Naive thymus-derived CD8-positive, alpha-beta T cell (primary cell): ENCODE measurements around the gene CFAP20. TPM values are rescaled to one million over a fixed set of nuclear protein-coding genes. Genes with fewer than 3 reads are reported as not detected.
"Not testable (repeated sequence)": the region's sequence is repeated elsewhere in the genome, so short reads cannot be mapped to it uniquely, and the experiment has no call there.

Experiments
- ATAC-seq, 2 donors: fragments of 150-1000 bp; cut with Tn5 transposase in 1 of 2; sonication (Bioruptor Pico), chemical (Tn5 transposase) in 1 of 2; 1 replicate in 1 of 2; 2 replicates in 1 of 2; pipeline ENCODE4 v1.10.0; 2021; ENCODE audit warnings: mild to moderate bottlenecking in 2 of 2, moderate library complexity in 2 of 2
- POLR2A ChIA-PET: fragments of 350-600 bp; sonication (Branson Sonifier 250); formaldehyde crosslinking; loops from one replicate; lab custom pipeline; 2021; ENCODE audit warnings: antibody characterized with exemption; lab: Charles Lee
- DNase-seq, 10 donors: peaks; one replicate each; pipeline versions ENCODE4 v3.0.0 to v3.0.0-alpha.2; 2020 to 2022
- H3K27ac Mint-ChIP-seq, 10 donors: one replicate each; pipeline ENCODE4 v1.8.0; 2020 to 2022; ENCODE audit warnings: mild to moderate bottlenecking in 10 of 10, mixed read lengths in 10 of 10, moderate library complexity in 4 of 10, inconsistent platforms in 1 of 10
- H3K27me3 Mint-ChIP-seq, 5 donors: one replicate each; pipeline ENCODE4 v1.8.0; 2021 to 2022; ENCODE audit warnings: mixed read lengths in 5 of 5
- H3K36me3 Mint-ChIP-seq, 3 donors: one replicate each; pipeline ENCODE4 v1.8.0; 2020 to 2022; ENCODE audit warnings: mixed read lengths in 3 of 3, mild to moderate bottlenecking in 2 of 3, inconsistent platforms in 1 of 3
- H3K4me1 Mint-ChIP-seq, 4 donors: one replicate each; pipeline ENCODE4 v1.8.0; 2021 to 2022; ENCODE audit warnings: mixed read lengths in 4 of 4
- H3K4me3 Mint-ChIP-seq, 10 donors: one replicate each; pipeline ENCODE4 v1.8.0; 2020 to 2022; ENCODE audit warnings: mild to moderate bottlenecking in 10 of 10, mixed read lengths in 10 of 10, moderate library complexity in 6 of 10, inconsistent platforms in 1 of 10
- H3K9me3 Mint-ChIP-seq, 9 donors: one replicate each; pipeline ENCODE4 v1.8.0; 2020 to 2022; ENCODE audit warnings: mixed read lengths in 9 of 9, mild to moderate bottlenecking in 3 of 9, inconsistent platforms in 1 of 9, moderate library complexity in 1 of 9
- polyA plus RNA-seq, 3 donors: library from polyadenylated mRNA; unstranded; fragments of 300-500 nt; fragmentation: Illumina TruSeq; gene quantifications; one replicate each; pipeline ENCODE4 v1.2.3, GENCODE V29; 2021
- total RNA-seq, 8 experiments: library from RNA in 2 of 8; stranded (reverse) in 2 of 8; gene quantifications; one replicate each; pipeline ENCODE4 v1.2.3 and lab custom pipeline; 2021 to 2026

CFAP20 gene
- total and polyA plus RNA-seq, 5 experiments from 2014 or later = 23.9 to 38.8 (median 27.5) TPM

DNA sequence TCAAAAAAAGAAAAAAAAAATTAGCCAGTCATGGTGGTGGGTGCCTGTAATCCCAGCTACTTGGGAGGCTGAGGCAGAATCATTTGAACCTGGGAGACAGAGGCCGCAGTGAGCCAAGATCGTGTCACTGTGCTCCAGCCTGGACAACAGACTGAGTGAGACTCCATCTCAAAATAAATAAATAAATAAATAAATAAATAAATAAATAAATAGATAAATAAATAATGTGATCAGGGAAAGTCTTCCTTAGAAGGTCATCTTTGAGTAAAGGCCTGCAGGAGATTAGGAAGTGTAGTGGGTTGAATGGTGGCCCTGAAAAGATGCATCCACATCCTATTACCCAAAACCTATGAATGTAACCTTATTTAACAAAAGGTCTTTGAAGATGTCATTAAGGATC is 56.1 kb downstream of the CFAP20 start:
- H3K36me3 Mint-ChIP-seq, ATAC-seq, H3K27ac Mint-ChIP-seq, H3K4me1 Mint-ChIP-seq, DNase-seq, H3K4me3 Mint-ChIP-seq, H3K9me3 Mint-ChIP-seq, POLR2A ChIA-PET: not testable (repeated sequence)
- peaks cover 0 to 13% (median 4%) of the 10 kb centered on the region in 5 donors for H3K27me3 Mint-ChIP-seq

DNA sequence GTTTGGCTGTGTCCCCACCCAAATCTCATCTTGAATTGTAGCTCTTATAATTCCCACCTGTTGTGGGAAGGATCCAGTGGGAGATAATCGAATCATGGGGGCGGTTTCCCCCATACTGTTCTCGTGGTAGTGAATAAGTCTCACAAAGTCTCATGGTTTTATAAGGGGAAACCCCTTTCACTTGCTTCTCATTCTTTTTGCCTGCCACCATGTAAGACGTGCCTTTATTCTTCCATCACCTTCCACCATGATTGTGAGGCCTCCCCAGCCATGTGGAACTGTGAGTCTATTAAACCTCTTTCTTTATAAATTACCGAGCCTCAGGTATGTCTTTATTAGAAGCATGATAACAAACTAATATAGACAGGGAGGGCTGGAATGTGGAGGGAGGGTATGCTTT is 57.0 kb downstream of the CFAP20 start:
- H3K27me3 Mint-ChIP-seq, H3K36me3 Mint-ChIP-seq, POLR2A ChIA-PET, H3K27ac Mint-ChIP-seq, H3K9me3 Mint-ChIP-seq, ATAC-seq, H3K4me3 Mint-ChIP-seq, H3K4me1 Mint-ChIP-seq, DNase-seq: not testable (repeated sequence)

DNA sequence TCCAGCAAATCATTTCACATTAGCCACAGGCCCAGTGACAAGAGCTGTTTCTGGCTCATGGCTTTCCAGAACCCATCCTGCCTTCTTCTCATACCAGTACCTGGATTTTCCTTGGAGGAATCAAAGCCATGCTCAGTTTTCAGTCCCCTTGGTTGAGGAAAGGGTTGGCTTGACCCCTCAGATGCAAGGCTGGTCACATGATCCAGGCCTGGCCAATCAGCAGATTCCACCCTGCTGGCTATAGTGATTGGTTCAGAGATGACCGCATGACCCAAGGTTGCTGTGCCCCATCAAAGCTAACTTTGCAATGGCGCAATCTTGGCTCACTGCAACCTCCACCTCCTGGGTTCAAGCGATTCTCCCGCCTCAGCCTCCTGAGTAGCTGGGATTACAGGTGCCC is 58.6 kb downstream of the CFAP20 start:
- no peak overlapping the region for H3K27ac Mint-ChIP-seq
- H3K4me1 Mint-ChIP-seq = no peaks in the 10 kb centered on the region
- ATAC-seq = no peak
- no peak overlapping the region for H3K4me3 Mint-ChIP-seq
- peaks cover 0 to 4% (median 0%) of the 10 kb centered on the region in 5 donors for H3K27me3 Mint-ChIP-seq
- POLR2A ChIA-PET = no interaction called here
- no peaks in the 10 kb centered on the region for H3K36me3 Mint-ChIP-seq
- DNase-seq = no peak
- H3K9me3 Mint-ChIP-seq = peaks cover 0 to 7% (median 0%) of the 10 kb centered on the region in 9 donors

Other genes starting within 250 kb of the CFAP20 start
- gene CNGB1, start 158.3 kb downstream of the CFAP20 start, total RNA-seq = not detected
- not detected for gene CNGB1, start 158.3 kb downstream of the CFAP20 start, polyA plus RNA-seq
- 10 to 100 TPM; 20.2 to 21.6 TPM for gene ZNF319, start 128.7 kb downstream of the CFAP20 start, total RNA-seq
- 10 to 100 TPM in 1 of 3 donors, 1 to 10 TPM in 2; 3.7 to 10.7 (median 6.0) TPM for gene ZNF319, start 128.7 kb downstream of the CFAP20 start, polyA plus RNA-seq
- gene USB1, start 128.0 kb downstream of the CFAP20 start, total RNA-seq = 10 to 100 TPM; 30.2 to 31.4 TPM
- 10 to 100 TPM; 31.1 to 36.4 (median 32.8) TPM for gene USB1, start 128.0 kb downstream of the CFAP20 start, polyA plus RNA-seq
- under 1 TPM; 0.25 to 0.36 TPM for gene MMP15, start 103.6 kb downstream of the CFAP20 start, total RNA-seq
- under 1 TPM in 1 of 3 donors, not detected in 2; 0.06 TPM for gene MMP15, start 103.6 kb downstream of the CFAP20 start, polyA plus RNA-seq
- 10 to 100 TPM; 62.9 to 65.8 TPM for gene CSNK2A2, start 68.7 kb upstream of the CFAP20 start, total RNA-seq
- 10 to 100 TPM in 2 of 3 donors, 1 to 10 TPM in 1; 3.5 to 12.5 (median 11.4) TPM for gene CSNK2A2, start 68.7 kb upstream of the CFAP20 start, polyA plus RNA-seq
- gene PRSS54, start 165.6 kb upstream of the CFAP20 start, total RNA-seq = not detected
- gene PRSS54, start 165.6 kb upstream of the CFAP20 start, polyA plus RNA-seq = not detected